OCI-LY3 (cell line): ENCODE results near the gene NSL1.
A peak's percentile ranks its signal among the peaks of the same experiment; 100 is the strongest.

Source experiments
- H2AFZ ChIP-seq: fragments of 200-600, 300-600 bp; shearing (Covaris generic); 2 replicates; pipeline ENCODE4 v1.6.0; 2014; ENCODE audit warnings: antibody characterized with exemption, low read depth, low read length
- H3K27ac ChIP-seq: fragments of 200-600, 300-600 bp; sonication (generic); 2 replicates; pipeline ENCODE4 v1.5.1; 2014; ENCODE audit warnings: mild to moderate bottlenecking, low read length, moderate library complexity, mixed read lengths
- H3K27me3 ChIP-seq: fragments of 200-600, 300-600 bp; sonication (generic); 2 replicates; pipeline ENCODE4 v1.6.1; 2014; ENCODE audit warnings: low read depth, low read length, mixed read lengths
- H3K36me3 ChIP-seq: fragments of 200-600, 300-600 bp; sonication (generic); replicated peaks from 2 replicates; pipeline ENCODE3; 2014; ENCODE audit warnings: low read depth, low read length, mixed read lengths
- H3K4me1 ChIP-seq: fragments of 300-600, 200-600 bp; sonication (generic); 2 replicates; pipeline ENCODE4 v1.6.1; 2014; ENCODE audit warnings: low read length, mixed read lengths
- H3K4me2 ChIP-seq: fragments of 200-600, 300-600 bp; sonication (generic); 2 replicates; pipeline ENCODE4 v1.6.1; 2014; ENCODE audit warnings: low read length, mixed read lengths
- H3K4me3 ChIP-seq: fragments of 300-600, 200-600 bp; sonication (generic); 2 replicates; pipeline ENCODE4 v1.5.1; 2014; ENCODE audit warnings: antibody characterized with exemption, mild to moderate bottlenecking, low read length, moderate library complexity
- H3K79me2 ChIP-seq: fragments of 300-600, 200-600 bp; shearing (Covaris generic); 2 replicates; pipeline ENCODE4 v1.6.1; 2014; ENCODE audit warnings: mild to moderate bottlenecking, low read length, mixed read lengths
- H3K9ac ChIP-seq: fragments of 300-600, 200-600 bp; shearing (Covaris generic); 2 replicates; pipeline ENCODE4 v1.6.0; 2014; ENCODE audit warnings: mild to moderate bottlenecking, low read length, moderate library complexity
- H3K9me3 ChIP-seq: fragments of 200-600, 300-600 bp; shearing (Covaris generic); 2 replicates; pipeline ENCODE4 v1.6.1; 2014; ENCODE audit warnings: low read length, mixed read lengths; ENCODE audit not compliant: insufficient read depth
- H4K20me1 ChIP-seq: fragments of 200-600, 300-600 bp; sonication (generic); 2 replicates; pipeline ENCODE4 v1.6.1; 2016; ENCODE audit warnings: low read length, mixed read lengths; ENCODE audit not compliant: insufficient read depth
- EZH2phosphoT487 ChIP-seq: fragments of 200-600 bp; shearing (Covaris generic); IDR thresholded peaks from 2 replicates; pipeline ENCODE4 v1.6.1; 2018; ENCODE audit warnings: antibody characterized with exemption, mixed run types, low read depth
- TF ChIP-seq, protein P1 (sequence below): fragments of 200-600, 300-600 bp; sonication (generic); IDR thresholded peaks from 2 replicates; pipeline ENCODE4 v1.5.1; 2014; ENCODE audit warnings: antibody characterized with exemption, low read length, low read depth

The NSL1 gene

DNA sequence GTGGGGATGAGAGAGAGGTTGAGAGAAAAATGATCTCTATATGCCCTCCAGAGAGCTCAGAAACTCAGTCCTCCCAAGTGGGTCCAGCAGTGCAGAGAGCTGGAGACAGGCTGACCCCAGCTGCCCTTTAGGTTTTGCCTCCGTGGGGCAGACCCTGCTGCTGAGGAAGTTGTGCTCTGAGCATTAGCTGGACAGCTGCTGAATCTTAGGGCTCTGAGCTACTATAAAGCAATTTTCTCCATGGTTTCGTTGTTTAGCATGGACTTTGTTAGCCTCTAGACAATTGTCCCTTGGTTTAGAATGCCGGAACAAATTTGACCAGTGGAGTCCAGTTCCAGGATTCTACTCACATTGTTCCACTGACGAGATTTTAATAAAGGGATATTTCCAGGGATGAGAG, 114.0 kb downstream of the NSL1 start:
- Histone ChIP-seq H4K20me1 (no peaks in the 10 kb centered on the region), H3K27ac (peak overlapping the region; percentile 96), H3K27me3 (no peaks in the 10 kb centered on the region), H3K79me2 (no peaks in the 10 kb centered on the region), H3K36me3 (no peaks in the 10 kb centered on the region), H3K4me1 (peaks cover 69% of the 10 kb centered on the region), H3K4me2 (peak overlapping the region; percentile 55), H3K9me3 (no peaks in the 10 kb centered on the region), H2AFZ (no peak overlapping the region), H3K9ac (peak overlapping the region; percentile 68), H3K4me3 (peak overlapping the region; percentile 5; the same call in 1 of the 2 replicates)
- TF ChIP-seq EZH2phosphoT487: no peak
- TF ChIP-seq, protein P1, sequence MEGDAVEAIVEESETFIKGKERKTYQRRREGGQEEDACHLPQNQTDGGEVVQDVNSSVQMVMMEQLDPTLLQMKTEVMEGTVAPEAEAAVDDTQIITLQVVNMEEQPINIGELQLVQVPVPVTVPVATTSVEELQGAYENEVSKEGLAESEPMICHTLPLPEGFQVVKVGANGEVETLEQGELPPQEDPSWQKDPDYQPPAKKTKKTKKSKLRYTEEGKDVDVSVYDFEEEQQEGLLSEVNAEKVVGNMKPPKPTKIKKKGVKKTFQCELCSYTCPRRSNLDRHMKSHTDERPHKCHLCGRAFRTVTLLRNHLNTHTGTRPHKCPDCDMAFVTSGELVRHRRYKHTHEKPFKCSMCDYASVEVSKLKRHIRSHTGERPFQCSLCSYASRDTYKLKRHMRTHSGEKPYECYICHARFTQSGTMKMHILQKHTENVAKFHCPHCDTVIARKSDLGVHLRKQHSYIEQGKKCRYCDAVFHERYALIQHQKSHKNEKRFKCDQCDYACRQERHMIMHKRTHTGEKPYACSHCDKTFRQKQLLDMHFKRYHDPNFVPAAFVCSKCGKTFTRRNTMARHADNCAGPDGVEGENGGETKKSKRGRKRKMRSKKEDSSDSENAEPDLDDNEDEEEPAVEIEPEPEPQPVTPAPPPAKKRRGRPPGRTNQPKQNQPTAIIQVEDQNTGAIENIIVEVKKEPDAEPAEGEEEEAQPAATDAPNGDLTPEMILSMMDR: no peak

DNA sequence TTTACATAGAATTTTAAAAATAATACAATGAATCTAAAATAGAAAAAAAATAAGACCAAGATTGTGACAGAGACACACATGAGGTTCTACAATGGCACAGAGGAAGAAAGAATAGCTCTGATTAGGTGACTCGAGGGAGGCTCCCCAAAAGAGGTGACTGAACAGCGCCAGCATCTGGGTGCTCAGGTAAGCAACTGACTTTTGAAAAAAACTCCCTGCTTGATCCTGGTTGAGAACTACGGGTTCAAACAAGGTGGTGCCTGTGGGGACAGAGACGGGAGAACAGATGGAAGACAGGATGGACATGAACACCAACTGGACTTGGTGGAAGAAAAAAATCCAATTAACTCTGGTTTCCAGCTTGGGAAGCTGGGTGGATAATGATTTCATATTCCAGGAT, 114.4 kb downstream of the NSL1 start:
- H3K4me3 ChIP-seq: no peak overlapping the region
- H3K36me3 ChIP-seq: no peaks in the 10 kb centered on the region
- no peaks in the 10 kb centered on the region for H4K20me1 ChIP-seq
- no peaks in the 10 kb centered on the region for H3K27me3 ChIP-seq
- TF ChIP-seq EZH2phosphoT487: no peak
- TF ChIP-seq, protein P1: peak; percentile 54
- no peak overlapping the region for H2AFZ ChIP-seq
- no peaks in the 10 kb centered on the region for H3K79me2 ChIP-seq
- H3K27ac ChIP-seq: peak overlapping the region; percentile 96
- no peaks in the 10 kb centered on the region for H3K9me3 ChIP-seq
- peaks cover 69% of the 10 kb centered on the region for H3K4me1 ChIP-seq
- peak overlapping the region; percentile 55 for H3K4me2 ChIP-seq
- peak overlapping the region; percentile 68; the same call in 1 of the 2 replicates for H3K9ac ChIP-seq
